Measurements from ENCODE around the gene SERINC1. TPM values are rescaled to one million over a fixed set of nuclear protein-coding genes. Genes with fewer than 3 reads are reported as not detected.

SERINC1 gene
- total and polyA plus RNA-seq, 3 experiments from 2014 or later, result 61.7 to 130 (median 62.9) TPM

DNA sequence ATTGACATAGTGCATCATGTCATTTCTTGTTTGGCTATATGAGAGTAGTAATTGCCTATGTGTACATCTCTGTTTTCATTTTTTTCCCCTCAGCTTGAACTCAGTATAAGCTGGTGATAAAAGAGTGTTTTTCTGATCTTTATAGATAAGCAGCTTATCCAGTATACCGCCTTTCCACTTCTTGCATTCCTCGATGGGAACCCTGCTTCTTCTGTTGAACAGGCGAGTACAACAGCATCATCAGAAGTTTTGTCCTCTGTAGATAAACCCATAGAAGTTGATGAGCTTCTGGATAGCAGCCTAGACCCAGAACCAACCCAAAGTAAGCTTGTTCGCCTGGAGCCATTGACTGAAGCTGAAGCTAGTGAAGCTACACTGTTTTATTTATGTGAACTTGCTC lies 39.8 kb downstream of the SERINC1 start:
- no peaks in the 10 kb centered on the region for H3K9me3 Mint-ChIP-seq
- no peaks in the 10 kb centered on the region for H3K27me3 Mint-ChIP-seq
- peaks cover 1 to 15% (median 13%) of the 10 kb centered on the region in 3 donors for H3K4me1 Mint-ChIP-seq
- ChIA-PET POLR2A (interaction anchor here (0.7 kb wide), 1 partner anchor 1195 kb away, joined by 4 read pairs; no protein-coding TSS in a partner anchor), CTCF (no interaction called here)
- Histone ChIP-seq H3K27ac (ENCODE audit: low read depth, low read length) (no peak overlapping the region), H3K4me1 (ENCODE audit: insufficient read depth, low read length) (no peaks in the 10 kb centered on the region), H3K9me3 (ENCODE audit: low read length) (no peaks in the 10 kb centered on the region), H3K36me3 (ENCODE audit: insufficient read depth, low read length) (peaks cover 12% of the 10 kb centered on the region), H3K4me3 (ENCODE audit: low read length) (no peak overlapping the region), H3K27me3 (ENCODE audit: insufficient read depth, low read length, poor library complexity, severe bottlenecking) (no peaks in the 10 kb centered on the region)
- no peak overlapping the region for H3K27ac Mint-ChIP-seq
- peaks cover 3 to 79% (median 22%) of the 10 kb centered on the region in 3 donors for H3K36me3 Mint-ChIP-seq
- H3K4me3 Mint-ChIP-seq, result no peak overlapping the region
- no peak for DNase-seq

DNA sequence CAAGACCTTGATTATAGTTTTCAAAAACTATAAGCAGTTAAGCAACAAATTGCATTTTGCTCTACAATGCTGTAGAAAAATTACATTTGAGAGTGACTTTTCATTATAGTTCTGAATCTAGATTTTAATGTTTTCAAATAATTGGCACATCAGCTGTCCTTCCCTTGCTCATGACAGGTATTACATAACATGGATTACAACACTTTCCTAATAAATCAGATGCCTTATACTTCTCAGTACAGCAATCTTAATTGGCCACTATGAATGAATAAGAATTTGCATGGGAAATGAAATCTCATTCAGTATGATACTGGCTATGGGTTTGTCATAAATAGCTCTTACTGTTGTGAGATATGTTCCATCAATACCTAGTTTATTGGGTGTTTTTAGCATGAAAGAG lies 42.3 kb downstream of the SERINC1 start:
- peaks cover 12% of the 10 kb centered on the region for H3K36me3 ChIP-seq (ENCODE audit: insufficient read depth, low read length)
- no peak for DNase-seq
- Mint-ChIP-seq H3K27ac (peak overlapping the region in 1 of 8 donors; percentile 12), H3K9me3 (no peaks in the 10 kb centered on the region), H3K27me3 (no peaks in the 10 kb centered on the region), H3K36me3 (peaks cover 11 to 91% (median 30%) of the 10 kb centered on the region in 3 donors), H3K4me3 (no peak overlapping the region), H3K4me1 (peaks cover 3 to 15% (median 9%) of the 10 kb centered on the region in 3 donors)
- no peak overlapping the region for H3K4me3 ChIP-seq (ENCODE audit: low read length)
- ChIA-PET CTCF (no interaction called here), POLR2A (no interaction called here)
- no peaks in the 10 kb centered on the region for H3K4me1 ChIP-seq (ENCODE audit: insufficient read depth, low read length)
- H3K9me3 ChIP-seq (ENCODE audit: low read length), result no peaks in the 10 kb centered on the region
- H3K27ac ChIP-seq (ENCODE audit: low read depth, low read length), result no peak overlapping the region
- H3K27me3 ChIP-seq (ENCODE audit: insufficient read depth, low read length, poor library complexity, severe bottlenecking), result no peaks in the 10 kb centered on the region

DNA sequence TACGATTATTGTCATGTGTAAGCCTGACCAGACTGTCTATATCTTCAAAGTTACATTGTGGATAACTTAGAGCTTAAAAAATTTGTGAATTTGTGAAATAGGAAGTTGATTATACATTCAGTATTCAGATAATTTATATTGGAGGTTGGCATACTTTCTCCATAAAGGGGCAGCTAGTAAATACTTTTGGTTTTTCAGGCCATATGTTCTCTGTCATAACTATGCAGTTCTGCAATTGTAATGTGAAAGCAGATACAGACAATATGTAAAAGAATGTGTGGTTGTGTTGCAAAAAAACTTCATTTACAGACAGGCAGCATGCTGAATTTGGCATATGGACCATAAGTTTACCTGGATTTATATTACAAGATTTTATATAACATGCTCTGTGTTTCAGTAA lies 42.8 kb downstream of the SERINC1 start:
- Histone ChIP-seq H3K27ac (ENCODE audit: low read depth, low read length) (no peak overlapping the region), H3K9me3 (ENCODE audit: low read length) (no peaks in the 10 kb centered on the region), H3K36me3 (ENCODE audit: insufficient read depth, low read length) (peaks cover 12% of the 10 kb centered on the region), H3K27me3 (ENCODE audit: insufficient read depth, low read length, poor library complexity, severe bottlenecking) (no peaks in the 10 kb centered on the region), H3K4me1 (ENCODE audit: insufficient read depth, low read length) (no peaks in the 10 kb centered on the region), H3K4me3 (ENCODE audit: low read length) (no peak overlapping the region)
- no peak overlapping the region for H3K4me3 Mint-ChIP-seq
- ChIA-PET CTCF (no interaction called here), POLR2A (interaction anchor here (1.2 kb wide), 1 partner anchor 10 kb away, joined by 3 read pairs; no protein-coding TSS in a partner anchor)
- DNase-seq, result no peak
- H3K9me3 Mint-ChIP-seq, result no peaks in the 10 kb centered on the region
- H3K4me1 Mint-ChIP-seq, result peaks cover 3 to 15% (median 6%) of the 10 kb centered on the region in 3 donors
- H3K36me3 Mint-ChIP-seq, result peaks cover 15 to 91% (median 34%) of the 10 kb centered on the region in 3 donors
- no peaks in the 10 kb centered on the region for H3K27me3 Mint-ChIP-seq
- no peak overlapping the region for H3K27ac Mint-ChIP-seq

DNA sequence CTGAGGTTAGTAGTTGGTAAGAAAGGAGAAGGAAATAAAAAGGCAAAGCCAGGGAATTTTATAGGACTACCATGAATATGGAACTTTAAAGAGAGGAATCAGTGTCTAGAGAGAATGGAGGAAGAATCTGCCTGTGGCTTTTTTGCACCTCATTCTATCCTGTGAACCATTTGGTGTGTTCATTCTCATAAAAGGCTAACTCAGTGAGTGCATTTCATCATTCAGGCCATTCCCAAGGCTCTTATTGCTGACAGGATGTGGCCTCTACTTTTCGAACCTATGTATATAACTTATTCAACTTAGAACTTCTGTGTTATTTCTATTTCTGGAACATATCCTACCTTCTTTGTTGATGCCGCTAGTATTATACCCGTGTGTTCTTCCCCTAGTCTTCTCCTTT lies 45.0 kb downstream of the SERINC1 start:
- no peak overlapping the region for H3K4me3 Mint-ChIP-seq
- Histone ChIP-seq H3K27ac (ENCODE audit: low read depth, low read length) (no peak overlapping the region), H3K27me3 (ENCODE audit: insufficient read depth, low read length, poor library complexity, severe bottlenecking) (no peaks in the 10 kb centered on the region), H3K9me3 (ENCODE audit: low read length) (no peaks in the 10 kb centered on the region), H3K4me3 (ENCODE audit: low read length) (no peak overlapping the region), H3K36me3 (ENCODE audit: insufficient read depth, low read length) (peaks cover 11% of the 10 kb centered on the region), H3K4me1 (ENCODE audit: insufficient read depth, low read length) (no peaks in the 10 kb centered on the region)
- H3K27me3 Mint-ChIP-seq, result no peaks in the 10 kb centered on the region
- CTCF ChIA-PET, result no interaction called here
- no peaks in the 10 kb centered on the region for H3K9me3 Mint-ChIP-seq
- POLR2A ChIA-PET, result no interaction called here
- H3K36me3 Mint-ChIP-seq, result peaks cover 12 to 88% (median 26%) of the 10 kb centered on the region in 3 donors
- H3K4me1 Mint-ChIP-seq, result peaks cover 0 to 3% (median 3%) of the 10 kb centered on the region in 3 donors
- H3K27ac Mint-ChIP-seq, result peak overlapping the region in 4 of 8 donors; percentile 23 to 42 (median 34)
- DNase-seq, result no peak

DNA sequence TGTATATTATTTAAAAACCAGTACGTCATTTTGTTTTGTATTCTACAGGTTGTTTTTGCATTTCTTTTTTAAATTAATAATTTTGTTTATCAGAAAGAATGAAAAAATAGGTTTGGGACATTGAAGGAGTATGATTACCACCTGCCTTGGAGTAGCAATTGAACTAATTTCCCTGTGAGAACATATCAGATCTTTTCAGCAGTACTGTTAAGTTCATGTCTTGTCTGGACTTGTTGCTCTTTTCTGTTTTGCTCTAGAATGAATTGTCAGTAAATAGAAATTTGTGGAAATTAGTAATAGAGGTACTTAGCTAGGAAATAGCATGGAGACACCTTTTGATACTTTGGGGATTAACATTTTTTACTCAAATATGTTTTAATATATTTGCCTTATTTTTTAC lies 47.9 kb downstream of the SERINC1 start:
- Histone ChIP-seq H3K27ac (ENCODE audit: low read depth, low read length) (no peak overlapping the region), H3K4me3 (ENCODE audit: low read length) (no peak overlapping the region), H3K36me3 (ENCODE audit: insufficient read depth, low read length) (peaks cover 10% of the 10 kb centered on the region), H3K4me1 (ENCODE audit: insufficient read depth, low read length) (no peaks in the 10 kb centered on the region), H3K27me3 (ENCODE audit: insufficient read depth, low read length, poor library complexity, severe bottlenecking) (no peaks in the 10 kb centered on the region), H3K9me3 (ENCODE audit: low read length) (no peaks in the 10 kb centered on the region)
- no peaks in the 10 kb centered on the region for H3K9me3 Mint-ChIP-seq
- peaks cover 0 to 1% (median 0%) of the 10 kb centered on the region in 3 donors for H3K4me1 Mint-ChIP-seq
- ChIA-PET POLR2A (no interaction called here), CTCF (no interaction called here)
- H3K27ac Mint-ChIP-seq, result no peak overlapping the region
- peaks cover 12 to 79% (median 26%) of the 10 kb centered on the region in 3 donors for H3K36me3 Mint-ChIP-seq
- DNase-seq, result no peak
- H3K27me3 Mint-ChIP-seq, result no peaks in the 10 kb centered on the region
- no peak overlapping the region for H3K4me3 Mint-ChIP-seq

DNA sequence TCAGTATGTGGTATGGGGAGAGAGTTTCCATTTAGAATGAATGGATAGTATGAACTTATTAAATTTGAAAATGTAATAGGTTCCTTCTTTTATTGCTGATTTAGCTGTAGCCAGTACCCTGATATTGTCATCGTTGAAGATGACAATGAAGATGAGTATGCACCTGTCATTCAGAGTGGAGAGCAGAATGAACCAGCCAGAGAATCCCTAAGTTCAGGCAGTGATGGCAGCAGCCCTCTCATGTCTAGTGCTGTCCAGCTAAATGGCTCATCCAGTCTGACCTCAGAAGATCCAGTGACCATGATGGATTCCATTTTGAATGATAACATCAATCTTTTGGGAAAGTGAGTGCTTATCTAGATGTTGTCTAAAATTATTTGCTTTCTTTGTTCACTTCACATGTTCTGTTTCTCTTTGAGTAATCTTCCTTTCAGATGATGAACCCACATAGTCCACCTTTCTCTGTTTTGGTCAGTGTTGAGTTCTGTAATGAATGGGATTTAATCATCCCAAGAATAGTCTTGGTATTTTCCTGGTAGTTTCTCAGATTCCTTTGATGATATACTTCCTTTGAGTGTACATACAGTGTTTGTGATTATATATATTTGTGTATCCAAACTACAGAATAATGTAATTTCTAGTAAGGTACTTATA lies 48.9 kb downstream of the SERINC1 start:
- peaks cover 12 to 78% (median 24%) of the 10 kb centered on the region in 3 donors for H3K36me3 Mint-ChIP-seq
- no peaks in the 10 kb centered on the region for H3K9me3 Mint-ChIP-seq
- POLR2A ChIA-PET, result no interaction called here
- CTCF ChIA-PET, result interaction anchor here (1.0 kb wide), 1 partner anchor 14 kb away, joined by 3 read pairs; no protein-coding TSS in a partner anchor
- H3K27me3 ChIP-seq (ENCODE audit: insufficient read depth, low read length, poor library complexity, severe bottlenecking), result no peaks in the 10 kb centered on the region
- H3K27ac Mint-ChIP-seq, result peak overlapping the region in 1 of 8 donors; percentile 55
- no peak for DNase-seq
- H3K4me1 Mint-ChIP-seq, result peaks cover 0 to 1% (median 0%) of the 10 kb centered on the region in 3 donors
- peaks cover 10% of the 10 kb centered on the region for H3K36me3 ChIP-seq (ENCODE audit: insufficient read depth, low read length)
- no peak overlapping the region for H3K27ac ChIP-seq (ENCODE audit: low read depth, low read length)
- H3K27me3 Mint-ChIP-seq, result no peaks in the 10 kb centered on the region
- no peak overlapping the region for H3K4me3 ChIP-seq (ENCODE audit: low read length)
- no peaks in the 10 kb centered on the region for H3K9me3 ChIP-seq (ENCODE audit: low read length)
- H3K4me1 ChIP-seq (ENCODE audit: insufficient read depth, low read length), result no peaks in the 10 kb centered on the region
- no peak overlapping the region for H3K4me3 Mint-ChIP-seq

DNA sequence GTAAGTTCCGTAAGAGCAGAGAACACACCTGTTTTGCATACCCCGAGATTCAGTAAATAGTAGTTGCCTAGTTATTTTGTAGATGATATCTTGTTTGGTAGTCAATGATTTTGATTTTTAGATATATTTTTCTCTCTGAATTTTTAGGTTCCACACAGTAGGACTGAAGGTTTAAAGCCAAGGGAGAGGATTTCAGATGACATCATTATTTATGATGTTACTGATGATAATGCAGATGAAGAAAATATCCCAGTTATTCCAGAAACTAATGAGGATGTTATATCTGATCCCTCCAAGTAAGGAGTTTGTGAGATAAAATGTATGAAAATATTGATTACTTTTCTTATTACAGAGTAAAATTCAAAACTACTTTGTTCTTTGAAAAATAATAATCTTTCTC lies 49.6 kb downstream of the SERINC1 start:
- no peak overlapping the region for H3K27ac ChIP-seq (ENCODE audit: low read depth, low read length)
- POLR2A ChIA-PET, result no interaction called here
- H3K36me3 Mint-ChIP-seq, result peaks cover 14 to 77% (median 23%) of the 10 kb centered on the region in 3 donors
- no peak overlapping the region for H3K4me3 Mint-ChIP-seq
- H3K4me3 ChIP-seq (ENCODE audit: low read length), result no peak overlapping the region
- H3K4me1 ChIP-seq (ENCODE audit: insufficient read depth, low read length), result no peaks in the 10 kb centered on the region
- peaks cover 0 to 1% (median 0%) of the 10 kb centered on the region in 3 donors for H3K4me1 Mint-ChIP-seq
- H3K36me3 ChIP-seq (ENCODE audit: insufficient read depth, low read length), result peaks cover 18% of the 10 kb centered on the region
- H3K27me3 Mint-ChIP-seq, result no peaks in the 10 kb centered on the region
- no peaks in the 10 kb centered on the region for H3K27me3 ChIP-seq (ENCODE audit: insufficient read depth, low read length, poor library complexity, severe bottlenecking)
- H3K9me3 Mint-ChIP-seq, result no peaks in the 10 kb centered on the region
- no peaks in the 10 kb centered on the region for H3K9me3 ChIP-seq (ENCODE audit: low read length)
- H3K27ac Mint-ChIP-seq, result no peak overlapping the region
- no peak for DNase-seq
- CTCF ChIA-PET, result interaction anchor here (1.0 kb wide), 1 partner anchor 14 kb away, joined by 3 read pairs; no protein-coding TSS in a partner anchor

DNA sequence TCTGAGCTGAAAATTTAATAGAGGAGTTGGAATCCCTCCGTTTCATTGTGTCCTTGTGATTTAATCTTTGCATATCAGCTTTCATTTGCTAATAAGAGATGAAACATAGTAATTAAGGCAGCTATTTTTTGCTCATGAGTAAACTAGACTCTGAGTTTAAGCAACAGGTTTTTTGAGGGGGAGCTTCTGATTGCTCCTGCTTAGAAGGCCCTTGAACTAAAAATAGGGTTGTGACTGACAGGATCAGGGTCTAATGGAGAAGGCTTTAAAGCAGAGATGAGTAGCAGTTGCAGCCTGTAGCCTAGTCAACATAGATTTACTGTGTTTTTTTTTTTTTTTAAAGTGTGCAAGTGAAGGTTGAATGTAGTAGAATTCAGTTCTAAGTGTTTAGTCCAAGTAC lies 54.8 kb downstream of the SERINC1 start:
- Mint-ChIP-seq H3K27ac (peak overlapping the region in 1 of 8 donors; percentile 22), H3K4me3 (no peak overlapping the region)
- POLR2A ChIA-PET, result interaction anchor here (0.7 kb wide), 1 partner anchor 19 kb away, joined by 3 read pairs; no protein-coding TSS in a partner anchor

More for the DNA sequence above, 54.8 kb downstream of the SERINC1 start:
- no peak for DNase-seq
- Mint-ChIP-seq H3K36me3 (peaks cover 11 to 74% (median 15%) of the 10 kb centered on the region in 3 donors), H3K9me3 (no peaks in the 10 kb centered on the region), H3K27me3 (no peaks in the 10 kb centered on the region), H3K4me1 (peaks cover 0 to 4% (median 0%) of the 10 kb centered on the region in 3 donors)
- Histone ChIP-seq H3K9me3 (ENCODE audit: low read length) (no peaks in the 10 kb centered on the region), H3K27me3 (ENCODE audit: insufficient read depth, low read length, poor library complexity, severe bottlenecking) (no peaks in the 10 kb centered on the region), H3K36me3 (ENCODE audit: insufficient read depth, low read length) (peaks cover 37% of the 10 kb centered on the region), H3K4me1 (ENCODE audit: insufficient read depth, low read length) (no peaks in the 10 kb centered on the region), H3K4me3 (ENCODE audit: low read length) (no peak overlapping the region), H3K27ac (ENCODE audit: low read depth, low read length) (no peak overlapping the region)
- CTCF ChIA-PET, result interaction anchor here (1.3 to 1.6 kb wide), 2 partner anchors 18 to 30 kb away, joined by 3 to 4 read pairs; no protein-coding TSS in a partner anchor
